AG09309 (cell line): Measurements from ENCODE around the gene IRF2.

ENCODE experiments used
- DNase-seq: peaks from one replicate; pipeline ENCODE4 v3.0.0-alpha.2; 2010; ENCODE audit warnings: low read depth
- H3K4me3 ChIP-seq: 2 replicates; pipeline ENCODE4 v1.5.1; 2011; ENCODE audit warnings: mild to moderate bottlenecking, low read depth, low read length, moderate library complexity; ENCODE audit not compliant: control insufficient read depth
- TF ChIP-seq, protein P1 (sequence below): IDR thresholded peaks from 2 replicates; pipeline ENCODE4 v1.5.1; 2011; ENCODE audit warnings: mild to moderate bottlenecking, low read depth, low read length, inconsistent platforms; ENCODE audit not compliant: insufficient read depth, control insufficient read depth; ENCODE audit errors: missing control alignments

The IRF2 gene

DNA sequence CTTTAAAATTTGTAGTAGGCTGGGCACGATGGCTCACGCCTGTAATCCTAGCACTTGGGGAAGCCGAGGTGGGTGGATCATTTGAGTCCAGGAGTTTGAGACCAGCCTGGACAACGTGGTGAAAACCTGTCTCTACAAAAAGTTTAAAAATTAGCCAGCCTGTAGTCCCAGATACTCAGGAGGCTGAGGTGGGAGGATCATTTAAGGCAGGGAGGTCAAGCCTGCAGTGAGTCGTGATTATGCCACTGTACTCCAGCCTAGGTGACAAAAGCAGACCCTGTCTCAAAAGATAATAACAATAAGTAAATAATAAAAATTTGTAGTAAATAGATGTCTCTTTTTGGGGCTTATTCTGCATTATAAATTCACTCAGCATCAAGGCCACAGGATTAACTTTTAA is 118.5 kb downstream of the IRF2 start:
- H3K4me3 ChIP-seq, result no peak overlapping the region
- no peak for DNase-seq
- TF ChIP-seq, protein P1, sequence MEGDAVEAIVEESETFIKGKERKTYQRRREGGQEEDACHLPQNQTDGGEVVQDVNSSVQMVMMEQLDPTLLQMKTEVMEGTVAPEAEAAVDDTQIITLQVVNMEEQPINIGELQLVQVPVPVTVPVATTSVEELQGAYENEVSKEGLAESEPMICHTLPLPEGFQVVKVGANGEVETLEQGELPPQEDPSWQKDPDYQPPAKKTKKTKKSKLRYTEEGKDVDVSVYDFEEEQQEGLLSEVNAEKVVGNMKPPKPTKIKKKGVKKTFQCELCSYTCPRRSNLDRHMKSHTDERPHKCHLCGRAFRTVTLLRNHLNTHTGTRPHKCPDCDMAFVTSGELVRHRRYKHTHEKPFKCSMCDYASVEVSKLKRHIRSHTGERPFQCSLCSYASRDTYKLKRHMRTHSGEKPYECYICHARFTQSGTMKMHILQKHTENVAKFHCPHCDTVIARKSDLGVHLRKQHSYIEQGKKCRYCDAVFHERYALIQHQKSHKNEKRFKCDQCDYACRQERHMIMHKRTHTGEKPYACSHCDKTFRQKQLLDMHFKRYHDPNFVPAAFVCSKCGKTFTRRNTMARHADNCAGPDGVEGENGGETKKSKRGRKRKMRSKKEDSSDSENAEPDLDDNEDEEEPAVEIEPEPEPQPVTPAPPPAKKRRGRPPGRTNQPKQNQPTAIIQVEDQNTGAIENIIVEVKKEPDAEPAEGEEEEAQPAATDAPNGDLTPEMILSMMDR, result no peak

DNA sequence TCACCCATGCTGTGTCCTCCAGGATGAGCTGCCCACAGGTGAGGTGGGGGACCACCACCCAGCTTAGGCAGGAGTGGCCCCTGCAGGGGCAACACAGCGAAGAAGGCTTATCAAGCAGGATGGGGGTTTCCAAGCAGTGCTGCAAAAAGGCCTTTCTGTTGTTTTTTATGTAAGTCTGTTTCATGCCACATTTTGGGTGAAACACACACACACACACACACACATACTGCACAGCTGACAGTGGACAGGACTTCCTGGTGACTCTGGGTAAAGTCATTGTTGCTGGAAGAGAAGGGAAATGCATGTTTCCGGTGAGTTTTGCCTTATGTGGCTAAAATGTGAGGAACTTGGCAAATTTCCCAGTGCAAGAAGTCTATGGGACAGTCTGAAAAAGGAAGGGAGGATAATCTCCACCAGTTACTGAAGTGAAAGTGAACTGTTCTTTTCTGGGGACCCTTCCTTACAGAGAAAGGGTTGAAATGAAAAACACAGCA is 119.2 kb downstream of the IRF2 start:
- no peak for DNase-seq
- no peak overlapping the region for H3K4me3 ChIP-seq
- TF ChIP-seq, protein P1, result no peak

DNA sequence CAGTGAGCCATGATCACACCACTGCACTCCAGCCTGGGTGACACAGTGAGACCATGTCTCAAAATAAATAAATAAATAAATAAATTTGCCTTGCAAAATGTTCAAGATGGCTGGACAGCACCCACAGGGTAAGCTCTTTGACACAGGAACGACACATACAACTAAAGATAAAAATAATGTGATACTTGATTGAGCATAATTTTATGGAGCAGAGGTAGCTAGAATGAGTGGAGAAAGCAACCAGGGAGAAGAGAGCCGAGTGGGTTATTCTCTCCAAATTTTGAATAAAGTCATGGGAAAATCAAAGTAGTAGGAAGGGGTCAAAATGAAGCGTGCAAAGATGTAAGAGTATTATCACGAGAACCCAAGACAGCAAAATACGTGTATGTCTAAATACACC is 121.5 kb downstream of the IRF2 start:
- no peak for DNase-seq
- TF ChIP-seq, protein P1, result no peak
- no peak overlapping the region for H3K4me3 ChIP-seq

DNA sequence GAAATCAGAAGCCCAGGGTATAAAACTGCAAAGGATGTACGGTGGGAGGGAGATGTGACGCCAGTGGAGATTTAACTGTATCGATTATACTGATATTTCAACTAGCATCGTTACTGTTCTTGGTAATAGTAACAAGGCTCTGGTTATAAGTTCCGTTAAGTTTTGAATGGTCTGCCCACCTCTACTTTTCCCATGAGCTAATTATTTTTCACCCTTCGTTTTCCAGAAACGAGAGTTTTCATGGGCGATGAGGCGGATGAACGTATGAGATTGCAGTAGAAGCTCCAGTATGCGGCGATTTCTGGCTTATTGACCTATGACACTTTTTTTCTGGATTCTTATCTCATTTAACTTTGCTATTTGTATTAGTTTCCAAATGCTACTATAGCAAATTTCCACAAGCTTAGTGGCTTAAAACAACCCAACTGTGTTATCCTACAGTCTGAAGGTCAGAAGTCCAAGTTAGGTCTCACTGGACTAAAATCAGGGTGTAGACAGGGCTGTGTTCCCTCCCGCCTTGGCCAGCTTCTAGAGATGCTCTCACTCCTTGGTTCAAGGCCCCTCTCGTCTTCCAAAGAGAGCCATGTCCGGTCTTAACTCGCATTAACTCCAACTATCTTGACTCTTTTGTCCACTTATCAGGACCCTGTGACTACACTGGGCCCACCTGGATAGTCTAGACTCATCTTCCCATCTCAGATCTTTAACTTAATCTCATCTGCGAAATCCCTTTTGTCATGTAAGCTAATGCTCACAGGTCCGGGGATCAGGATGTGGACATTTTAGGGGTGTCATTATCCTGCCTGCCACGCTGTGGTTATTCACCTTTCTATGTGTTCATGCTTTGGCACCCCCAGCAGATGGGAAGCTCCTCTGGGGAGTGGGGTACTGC is 122.5 kb downstream of the IRF2 start:
- H3K4me3 ChIP-seq, result no peak overlapping the region
- no peak for DNase-seq

DNA sequence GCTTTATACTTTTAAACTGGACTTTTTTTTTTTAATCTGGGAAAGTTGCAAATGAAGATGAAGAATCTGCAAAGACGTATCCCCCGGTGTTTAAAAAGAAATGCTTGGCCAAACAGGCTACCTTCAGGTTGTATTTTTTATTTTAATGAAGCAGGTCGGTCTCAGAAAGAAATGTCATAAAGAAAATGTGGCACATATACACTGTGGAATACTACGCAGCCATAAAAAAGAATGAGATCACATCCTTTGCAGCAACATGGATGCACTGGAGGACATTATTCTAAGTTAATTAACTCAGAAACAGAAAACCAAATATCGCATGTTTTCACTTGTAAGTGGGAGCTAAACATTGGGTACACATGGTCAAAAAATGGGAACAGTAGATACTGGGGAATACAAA is 123.4 kb downstream of the IRF2 start:
- TF ChIP-seq, protein P1, result no peak
- H3K4me3 ChIP-seq, result no peak overlapping the region
- no peak for DNase-seq

More for the DNA sequence above, 122.5 kb downstream of the IRF2 start:
- TF ChIP-seq, protein P1, result no peak

DNA sequence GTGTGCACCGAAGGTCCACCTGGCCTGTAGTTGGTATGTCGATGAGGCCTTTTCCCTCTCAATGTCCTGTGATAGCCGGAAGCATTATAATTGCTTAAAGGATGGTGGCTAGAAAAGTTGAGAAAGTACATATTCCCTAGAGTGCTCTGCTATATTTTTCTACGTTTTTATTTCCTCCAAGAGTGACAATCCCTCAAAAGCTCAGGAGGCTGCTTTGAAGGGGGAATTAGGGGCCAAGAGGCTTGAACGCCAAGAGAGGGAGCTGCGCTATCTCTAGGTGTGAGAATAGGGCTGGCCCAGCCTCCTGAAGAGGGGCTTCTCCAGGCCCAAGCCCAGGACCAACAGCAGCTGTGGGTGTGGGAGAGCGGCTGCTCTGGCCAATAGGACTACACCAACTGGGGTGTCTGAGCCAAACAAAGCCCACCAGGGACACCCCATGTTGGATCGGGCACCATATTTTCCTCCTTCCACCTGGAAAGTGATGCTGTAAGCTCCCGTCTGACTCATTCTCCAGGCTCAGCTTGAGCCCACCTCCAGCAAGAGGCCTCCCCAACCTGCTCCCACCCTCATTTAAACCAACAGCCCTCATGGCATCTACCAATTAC is 124.0 kb downstream of the IRF2 start:
- TF ChIP-seq, protein P1, result no peak
- DNase-seq, result no peak
- H3K4me3 ChIP-seq, result no peak overlapping the region
